Measurements from ENCODE around the gene FBXO46. TPM values are rescaled to one million over a fixed set of nuclear protein-coding genes. Genes with fewer than 3 reads are reported as not detected.

FBXO46 gene
- total RNA-seq, 1 experiment from 2014 or later, result 45.5 TPM

DNA sequence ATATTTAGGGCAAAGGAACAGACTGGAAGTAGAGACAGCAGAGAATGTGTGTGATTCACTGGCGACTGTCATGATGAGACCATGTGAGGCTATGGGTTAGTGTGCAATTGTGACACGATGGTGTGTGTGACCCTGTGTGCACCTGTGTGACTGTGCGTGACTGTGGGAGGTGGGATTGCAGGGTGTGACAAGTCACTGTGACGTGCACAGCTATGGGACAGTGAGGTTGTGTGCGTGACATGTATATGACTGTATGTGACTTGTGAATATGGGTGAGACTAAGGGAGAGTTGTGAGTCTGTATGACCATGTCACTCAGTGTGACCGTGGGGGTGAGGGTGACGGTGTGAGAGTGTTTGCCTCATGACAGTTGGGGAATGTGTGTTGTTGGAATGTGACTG, 66.1 kb downstream of the FBXO46 start:
- H3K27me3 ChIP-seq (ENCODE audit: insufficient read depth, low read depth), result 0 out of 2 replicates have a peak, but pooled peaks cover 3% of the 10 kb centered on the region
- no peak overlapping the region for H3K4me2 ChIP-seq
- H2AFZ ChIP-seq, result no peak overlapping the region
- no peaks in the 10 kb centered on the region for H3K9me3 ChIP-seq (ENCODE audit: insufficient read depth, low read depth)
- POLR2A ChIA-PET (ENCODE audit: unreplicated experiment), result no interaction called here
- no peaks in the 10 kb centered on the region for H4K20me1 ChIP-seq (ENCODE audit: insufficient read depth)
- intact Hi-C loops (cut with micrococcal nuclease; ENCODE audit: unreplicated experiment), result no loop called here
- CTCF ChIA-PET, result interaction anchor here (0.6 kb wide), 1 partner anchor 29 kb away, joined by 3 read pairs; no protein-coding TSS in a partner anchor
- peaks cover 13% of the 10 kb centered on the region; the same call in 1 of the 2 replicates for H3F3A ChIP-seq (ENCODE audit: insufficient read depth, low read depth)
- no peaks in the 10 kb centered on the region for H3K79me2 ChIP-seq (ENCODE audit: low read depth)
- TF ChIP-seq, protein P1, sequence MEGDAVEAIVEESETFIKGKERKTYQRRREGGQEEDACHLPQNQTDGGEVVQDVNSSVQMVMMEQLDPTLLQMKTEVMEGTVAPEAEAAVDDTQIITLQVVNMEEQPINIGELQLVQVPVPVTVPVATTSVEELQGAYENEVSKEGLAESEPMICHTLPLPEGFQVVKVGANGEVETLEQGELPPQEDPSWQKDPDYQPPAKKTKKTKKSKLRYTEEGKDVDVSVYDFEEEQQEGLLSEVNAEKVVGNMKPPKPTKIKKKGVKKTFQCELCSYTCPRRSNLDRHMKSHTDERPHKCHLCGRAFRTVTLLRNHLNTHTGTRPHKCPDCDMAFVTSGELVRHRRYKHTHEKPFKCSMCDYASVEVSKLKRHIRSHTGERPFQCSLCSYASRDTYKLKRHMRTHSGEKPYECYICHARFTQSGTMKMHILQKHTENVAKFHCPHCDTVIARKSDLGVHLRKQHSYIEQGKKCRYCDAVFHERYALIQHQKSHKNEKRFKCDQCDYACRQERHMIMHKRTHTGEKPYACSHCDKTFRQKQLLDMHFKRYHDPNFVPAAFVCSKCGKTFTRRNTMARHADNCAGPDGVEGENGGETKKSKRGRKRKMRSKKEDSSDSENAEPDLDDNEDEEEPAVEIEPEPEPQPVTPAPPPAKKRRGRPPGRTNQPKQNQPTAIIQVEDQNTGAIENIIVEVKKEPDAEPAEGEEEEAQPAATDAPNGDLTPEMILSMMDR (conservative IDR thresholded peaks at IDR 0.05), result no peak
- TF ChIP-seq EZH2 (IDR thresholded peaks at IDR 0.05; ENCODE audit: low read depth), result no peak
- no peak overlapping the region for H3K4me3 ChIP-seq
- DNase-seq, result no peak
- H3K4me1 ChIP-seq (replicated peaks; ENCODE audit: insufficient read depth), result peaks cover 21% of the 10 kb centered on the region
- H3K36me3 ChIP-seq (ENCODE audit: low read depth), result no peaks in the 10 kb centered on the region
- BruUV-seq (replicated peaks), result no TSS peak
- no peaks in the 10 kb centered on the region for H3K9me2 ChIP-seq (ENCODE audit: insufficient read depth)
- H3K27ac ChIP-seq, result no peak overlapping the region

GRCh38 chr19:45663800-45664199, 66.9 kb downstream of the FBXO46 start:
- DNase-seq, result no peak
- Histone ChIP-seq H3K79me2 (ENCODE audit: low read depth) (no peaks in the 10 kb centered on the region), H3K27ac (no peak overlapping the region), H3K4me1 (replicated peaks; ENCODE audit: insufficient read depth) (peaks cover 16% of the 10 kb centered on the region), H3K4me3 (no peak overlapping the region), H3K27me3 (ENCODE audit: insufficient read depth, low read depth) (0 out of 2 replicates have a peak, but pooled peaks cover 3% of the 10 kb centered on the region), H3K9me3 (ENCODE audit: insufficient read depth, low read depth) (no peaks in the 10 kb centered on the region), H3K9me2 (ENCODE audit: insufficient read depth) (no peaks in the 10 kb centered on the region), H4K20me1 (ENCODE audit: insufficient read depth) (no peaks in the 10 kb centered on the region), H3F3A (ENCODE audit: insufficient read depth, low read depth) (peaks cover 13% of the 10 kb centered on the region; the same call in 1 of the 2 replicates), H3K4me2 (no peak overlapping the region), H3K36me3 (ENCODE audit: low read depth) (no peaks in the 10 kb centered on the region), H2AFZ (no peak overlapping the region)
- BruUV-seq (replicated peaks), result no TSS peak
- ChIA-PET POLR2A (ENCODE audit: unreplicated experiment) (no interaction called here), CTCF (no interaction called here)
- TF ChIP-seq EZH2 (IDR thresholded peaks at IDR 0.05; ENCODE audit: low read depth), result no peak
- TF ChIP-seq, protein P1 (conservative IDR thresholded peaks at IDR 0.05), result no peak
- intact Hi-C loops (cut with micrococcal nuclease; ENCODE audit: unreplicated experiment), result no loop called here

DNA sequence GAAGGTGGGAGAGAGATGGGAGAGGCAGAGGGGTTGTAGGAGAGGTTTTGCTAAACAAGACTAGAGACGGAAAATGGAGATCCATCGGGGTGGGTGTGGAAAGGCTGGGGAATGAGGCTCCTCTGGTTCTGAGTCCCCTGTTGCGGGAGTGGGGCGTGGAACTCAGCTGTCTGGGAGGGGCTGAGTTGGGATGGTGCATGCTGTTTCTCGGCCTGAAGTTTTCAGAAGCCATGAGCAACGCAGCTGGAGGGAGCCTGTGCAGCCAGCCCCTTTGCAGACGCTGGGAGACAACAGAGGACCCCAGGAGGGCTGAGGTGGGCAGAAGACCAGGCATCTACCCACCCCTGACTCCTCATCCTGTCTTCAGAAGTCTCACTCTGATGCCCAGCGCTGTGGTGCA, 70.1 kb downstream of the FBXO46 start:
- peaks cover 7% of the 10 kb centered on the region; the same call in 1 of the 2 replicates for H3F3A ChIP-seq (ENCODE audit: insufficient read depth, low read depth)
- no peaks in the 10 kb centered on the region for H3K4me1 ChIP-seq (replicated peaks; ENCODE audit: insufficient read depth)
- no peak for DNase-seq
- no peak overlapping the region for H3K27ac ChIP-seq
- H3K27me3 ChIP-seq (ENCODE audit: insufficient read depth, low read depth), result 0 out of 2 replicates have a peak, but pooled peaks cover 3% of the 10 kb centered on the region
- no peak overlapping the region for H2AFZ ChIP-seq
- BruUV-seq (replicated peaks), result no TSS peak
- no peaks in the 10 kb centered on the region for H3K36me3 ChIP-seq (ENCODE audit: low read depth)
- no peak overlapping the region for H3K4me3 ChIP-seq
- ChIA-PET CTCF (no interaction called here), POLR2A (ENCODE audit: unreplicated experiment) (interaction anchor here (0.7 kb wide), 1 partner anchor 10 kb away, joined by 11 read pairs; no protein-coding TSS in a partner anchor)
- TF ChIP-seq, protein P1 (conservative IDR thresholded peaks at IDR 0.05), result no peak
- no peak overlapping the region for H3K4me2 ChIP-seq
- no peaks in the 10 kb centered on the region for H4K20me1 ChIP-seq (ENCODE audit: insufficient read depth)
- H3K9me2 ChIP-seq (ENCODE audit: insufficient read depth), result no peaks in the 10 kb centered on the region
- no peaks in the 10 kb centered on the region for H3K79me2 ChIP-seq (ENCODE audit: low read depth)
- no peaks in the 10 kb centered on the region for H3K9me3 ChIP-seq (ENCODE audit: insufficient read depth, low read depth)
- intact Hi-C loops (cut with micrococcal nuclease; ENCODE audit: unreplicated experiment), result no loop called here

Small RNA genes lying within 50 kb of the gene (microRNA-seq; reads per million reads assigned to microRNA genes)
- gene MIR642A (ENCODE audit: borderline number of aligned reads, borderline replicate concordance), result not detected
- gene MIR642B (ENCODE audit: borderline number of aligned reads, borderline replicate concordance), result not detected

Other genes starting within 250 kb of the FBXO46 start
- gene RTN2, start 233.8 kb downstream of the FBXO46 start, total RNA-seq (2021), result 49.6 and 50.1 TPM in 2 replicates
- 5.0 and 9.5 TPM in 2 replicates for gene PPM1N, start 232.5 kb downstream of the FBXO46 start, total RNA-seq (2021)
- 123 and 155 TPM in 2 replicates for gene VASP, start 223.4 kb downstream of the FBXO46 start, total RNA-seq (2021)
- 10.8 and 15.2 TPM in 2 replicates for gene OPA3, start 146.1 kb downstream of the FBXO46 start, total RNA-seq (2021)
- gene GPR4, start 128.7 kb downstream of the FBXO46 start, total RNA-seq (2021), result not detected in 2 replicates
- 61.7 and 68.9 TPM in 2 replicates for gene EML2, start 91.5 kb downstream of the FBXO46 start, total RNA-seq (2021)
- 5.8 and 6.7 TPM in 2 replicates for gene GIPR, start 62.7 kb downstream of the FBXO46 start, total RNA-seq (2021)
- 718 and 740 TPM in 2 replicates for gene SNRPD2, start 38.9 kb downstream of the FBXO46 start, total RNA-seq (2021)
- gene QPCTL, start 38.2 kb downstream of the FBXO46 start, total RNA-seq (2021), result 27.6 and 42.8 TPM in 2 replicates
- gene MEIOSIN, start 2.5 kb upstream of the FBXO46 start, total RNA-seq (2021), result not detected in 2 replicates
- 27.6 and 31.1 TPM in 2 replicates for gene SIX5, start 38.4 kb upstream of the FBXO46 start, total RNA-seq (2021)
- 110 and 132 TPM in 2 replicates for gene DMPK, start 51.6 kb upstream of the FBXO46 start, total RNA-seq (2021)
- 66.7 and 71.1 TPM in 2 replicates for gene DMWD, start 61.9 kb upstream of the FBXO46 start, total RNA-seq (2021)
- gene RSPH6A, start 84.4 kb upstream of the FBXO46 start, total RNA-seq (2021), result 0.38 and 0.39 TPM in 2 replicates
- gene SYMPK, start 132.3 kb upstream of the FBXO46 start, total RNA-seq (2021), result 85.5 and 121 TPM in 2 replicates
- not detected in 2 replicates for gene FOXA3, start 133.4 kb upstream of the FBXO46 start, total RNA-seq (2021)
- gene IRF2BP1, start 155.2 kb upstream of the FBXO46 start, total RNA-seq (2021), result 24.7 and 29.8 TPM in 2 replicates
- 13.6 TPM in 2 replicates for gene MYPOP, start 171.7 kb upstream of the FBXO46 start, total RNA-seq (2021)
- not detected in 2 replicates for gene NANOS2, start 183.9 kb upstream of the FBXO46 start, total RNA-seq (2021)
- gene NOVA2, start 243.0 kb upstream of the FBXO46 start, total RNA-seq (2021), result not detected in 2 replicates

Data from PC-9 (cell line).